ENCODE results near the gene UBTD2. TPM values are rescaled to one million over a fixed set of nuclear protein-coding genes. Genes with fewer than 3 reads are reported as not detected.
A peak's percentile ranks its signal among the peaks of the same experiment; 100 is the strongest.

The UBTD2 gene
- total and polyA plus RNA-seq, 2 experiments from 2014 or later = 17.9 to 46.3 TPM

DNA sequence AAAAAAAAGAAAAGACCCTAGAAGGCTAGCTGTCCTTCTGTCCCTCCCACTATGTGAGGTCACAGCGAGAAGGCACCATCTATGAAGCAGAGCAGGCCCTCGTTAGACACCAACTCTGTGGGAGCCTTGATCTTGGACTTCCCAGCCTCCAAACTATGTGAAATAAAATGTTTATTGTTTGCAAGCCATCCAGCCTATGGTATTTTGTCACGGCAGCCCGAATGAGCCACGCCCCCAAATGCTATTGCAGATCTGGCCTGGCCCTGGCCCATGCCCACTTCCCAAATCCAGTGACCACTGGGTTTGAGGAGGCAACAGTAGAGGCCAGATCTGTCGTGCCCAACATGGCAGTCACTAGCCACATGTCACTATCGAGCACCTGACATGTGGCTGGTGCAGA is 106.4 kb downstream of the UBTD2 start:
- no peaks in the 10 kb centered on the region; the same call in 2 of the 3 replicates for H3K9me3 Mint-ChIP-seq

GRCh38 chr5:172175263-172175719 is 108.3 kb downstream of the UBTD2 start:
- Histone ChIP-seq H3K9me2 (ENCODE audit: insufficient read depth) (no peaks in the 10 kb centered on the region), H4K20me1 (replicated peaks; ENCODE audit: insufficient read depth) (peaks cover 16% of the 10 kb centered on the region), H3K4me1 (ENCODE audit: insufficient read depth) (peaks cover 23% of the 10 kb centered on the region), H3K4me3 (no peak overlapping the region), H3F3A (replicated peaks; ENCODE audit: low read depth) (0 out of 2 replicates have a peak, but pooled peaks cover 8% of the 10 kb centered on the region), H3K79me2 (replicated peaks; ENCODE audit: insufficient read depth) (peaks cover 18% of the 10 kb centered on the region), H3K4me2 (no peak overlapping the region), H3K27ac (ENCODE audit: low read depth) (no peak overlapping the region), H3K27me3 (ENCODE audit: insufficient read depth) (no peaks in the 10 kb centered on the region), H3K36me3 (ENCODE audit: insufficient read depth) (no peaks in the 10 kb centered on the region), H2AFZ (no peak overlapping the region)
- H3K4me3 Mint-ChIP-seq = peak overlapping the region; percentile 16; the same call in 1 of the 3 replicates
- H3K27me3 Mint-ChIP-seq (ENCODE audit: insufficient read depth, low read depth, poor library complexity) = peaks cover 9% of the 10 kb centered on the region
- ATAC-seq (no peak), DNase-seq (ENCODE audit: low spot score) (no peak)
- H3K36me3 Mint-ChIP-seq (ENCODE audit: low read depth) = no peaks in the 10 kb centered on the region
- no peak overlapping the region for H3K27ac Mint-ChIP-seq
- peaks cover 36% of the 10 kb centered on the region for H3K4me1 Mint-ChIP-seq
- no peaks in the 10 kb centered on the region for H3K9me3 Mint-ChIP-seq
- TF ChIP-seq, protein P1, sequence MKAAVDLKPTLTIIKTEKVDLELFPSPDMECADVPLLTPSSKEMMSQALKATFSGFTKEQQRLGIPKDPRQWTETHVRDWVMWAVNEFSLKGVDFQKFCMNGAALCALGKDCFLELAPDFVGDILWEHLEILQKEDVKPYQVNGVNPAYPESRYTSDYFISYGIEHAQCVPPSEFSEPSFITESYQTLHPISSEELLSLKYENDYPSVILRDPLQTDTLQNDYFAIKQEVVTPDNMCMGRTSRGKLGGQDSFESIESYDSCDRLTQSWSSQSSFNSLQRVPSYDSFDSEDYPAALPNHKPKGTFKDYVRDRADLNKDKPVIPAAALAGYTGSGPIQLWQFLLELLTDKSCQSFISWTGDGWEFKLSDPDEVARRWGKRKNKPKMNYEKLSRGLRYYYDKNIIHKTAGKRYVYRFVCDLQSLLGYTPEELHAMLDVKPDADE (IDR thresholded peaks at IDR 0.05) = no peak
- TF ChIP-seq NANOG (IDR thresholded peaks at IDR 0.05; ENCODE audit: borderline replicate concordance) = no peak
- no peak for TF ChIP-seq EZH2 (IDR thresholded peaks at IDR 0.05; ENCODE audit: low read depth, unreplicated experiment)
- TF ChIP-seq JUNB (IDR thresholded peaks at IDR 0.05; ENCODE audit: unreplicated experiment) = no peak
- TF ChIP-seq STAT1 (IDR thresholded peaks at IDR 0.05; ENCODE audit: unreplicated experiment) = no peak
- no peak for TF ChIP-seq ZNF462 (CRISPR knock-in tag; IDR thresholded peaks at IDR 0.05)
- no peak for TF ChIP-seq CREB1 (CRISPR knock-in tag; IDR thresholded peaks at IDR 0.05; ENCODE audit: low read depth)

More for the DNA sequence above, 106.4 kb downstream of the UBTD2 start:
- 0 out of 2 replicates have a peak, but pooled peaks cover 8% of the 10 kb centered on the region for H3F3A ChIP-seq (replicated peaks; ENCODE audit: low read depth)
- Mint-ChIP-seq H3K4me3 (no peak overlapping the region), H3K27ac (no peak overlapping the region), H3K36me3 (ENCODE audit: low read depth) (peaks cover 5% of the 10 kb centered on the region; the same call in 1 of the 3 replicates), H3K4me1 (peaks cover 36% of the 10 kb centered on the region), H3K27me3 (ENCODE audit: insufficient read depth, low read depth, poor library complexity) (peaks cover 10% of the 10 kb centered on the region)
- no peak for DNase-seq (ENCODE audit: low spot score)
- H3K9me2 ChIP-seq (ENCODE audit: insufficient read depth) = no peaks in the 10 kb centered on the region
- no peak for TF ChIP-seq NANOG (IDR thresholded peaks at IDR 0.05; ENCODE audit: borderline replicate concordance)
- TF ChIP-seq, protein P2, sequence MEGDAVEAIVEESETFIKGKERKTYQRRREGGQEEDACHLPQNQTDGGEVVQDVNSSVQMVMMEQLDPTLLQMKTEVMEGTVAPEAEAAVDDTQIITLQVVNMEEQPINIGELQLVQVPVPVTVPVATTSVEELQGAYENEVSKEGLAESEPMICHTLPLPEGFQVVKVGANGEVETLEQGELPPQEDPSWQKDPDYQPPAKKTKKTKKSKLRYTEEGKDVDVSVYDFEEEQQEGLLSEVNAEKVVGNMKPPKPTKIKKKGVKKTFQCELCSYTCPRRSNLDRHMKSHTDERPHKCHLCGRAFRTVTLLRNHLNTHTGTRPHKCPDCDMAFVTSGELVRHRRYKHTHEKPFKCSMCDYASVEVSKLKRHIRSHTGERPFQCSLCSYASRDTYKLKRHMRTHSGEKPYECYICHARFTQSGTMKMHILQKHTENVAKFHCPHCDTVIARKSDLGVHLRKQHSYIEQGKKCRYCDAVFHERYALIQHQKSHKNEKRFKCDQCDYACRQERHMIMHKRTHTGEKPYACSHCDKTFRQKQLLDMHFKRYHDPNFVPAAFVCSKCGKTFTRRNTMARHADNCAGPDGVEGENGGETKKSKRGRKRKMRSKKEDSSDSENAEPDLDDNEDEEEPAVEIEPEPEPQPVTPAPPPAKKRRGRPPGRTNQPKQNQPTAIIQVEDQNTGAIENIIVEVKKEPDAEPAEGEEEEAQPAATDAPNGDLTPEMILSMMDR (conservative IDR thresholded peaks at IDR 0.05; ENCODE audit: low read depth in 2 of 2) = no peak
- TF ChIP-seq STAT1 (IDR thresholded peaks at IDR 0.05; ENCODE audit: unreplicated experiment) = no peak
- TF ChIP-seq ZNF331 (CRISPR knock-in tag; IDR thresholded peaks at IDR 0.05; ENCODE audit: low read depth) = no peak
- no peak overlapping the region for H3K27ac ChIP-seq (ENCODE audit: low read depth)
- H3K4me2 ChIP-seq = no peak overlapping the region
- peaks cover 16% of the 10 kb centered on the region for H4K20me1 ChIP-seq (replicated peaks; ENCODE audit: insufficient read depth)
- no peak overlapping the region for H2AFZ ChIP-seq
- no peak for ATAC-seq
- H3K79me2 ChIP-seq (replicated peaks; ENCODE audit: insufficient read depth) = peaks cover 37% of the 10 kb centered on the region
- no peak overlapping the region for H3K4me3 ChIP-seq
- H3K36me3 ChIP-seq (ENCODE audit: insufficient read depth) = no peaks in the 10 kb centered on the region
- H3K4me1 ChIP-seq (ENCODE audit: insufficient read depth) = peaks cover 31% of the 10 kb centered on the region
- no peaks in the 10 kb centered on the region for H3K27me3 ChIP-seq (ENCODE audit: insufficient read depth)

Measured in GM23338 (cell line).